GM18861 (cell line): ENCODE measurements around the gene TEAD1.

ENCODE experiments used
- ATAC-seq: cut with Tn5 transposase; IDR thresholded peaks from one replicate; pipeline ENCODE4 v1.9.1; 2021; ENCODE audit not compliant: unreplicated experiment

Gene TEAD1

GRCh38 chr11:12968826-12969225 lies 294.6 kb downstream of the TEAD1 start:
- no peak for ATAC-seq

- no peak for ATAC-seq
Observed at GRCh38 chr11:12971955-12972354, 297.7 kb downstream of the TEAD1 start.

- ATAC-seq: no peak
Observed at GRCh38 chr11:12973528-12974181, 299.4 kb downstream of the TEAD1 start.

- no peak for ATAC-seq
Observed at GRCh38 chr11:12975195-12975594, 301.0 kb downstream of the TEAD1 start.

- ATAC-seq: no peak
Observed at GRCh38 chr11:12979928-12980689, 305.9 kb downstream of the TEAD1 start.

GRCh38 chr11:12981676-12982522 lies 307.7 kb downstream of the TEAD1 start:
- ATAC-seq: no peak

GRCh38 chr11:12983336-12983735 lies 309.1 kb downstream of the TEAD1 start:
- no peak for ATAC-seq

GRCh38 chr11:12986194-12986898 lies 312.1 kb downstream of the TEAD1 start:
- ATAC-seq: no peak

GRCh38 chr11:12989428-12990161 lies 315.4 kb downstream of the TEAD1 start:
- ATAC-seq: no peak

- ATAC-seq: no peak
Observed at GRCh38 chr11:12990162-12990480, 315.9 kb downstream of the TEAD1 start.

- no peak for ATAC-seq
Observed at GRCh38 chr11:12991426-12991825, 317.2 kb downstream of the TEAD1 start.

- no peak for ATAC-seq
Observed at GRCh38 chr11:12993626-12994025, 319.4 kb downstream of the TEAD1 start.
